CD14-positive monocyte (primary cell): ENCODE results near the gene PLOD2. TPM values are rescaled to one million over a fixed set of nuclear protein-coding genes. Genes with fewer than 3 reads are reported as not detected.

Experiments used
- DNase-seq, 3 donors: peaks; one replicate each; pipeline ENCODE4 v3.0.0-alpha.2; 2011 to 2022
- H2AFZ ChIP-seq: 2 replicates; pipeline ENCODE4 v1.6.0; 2012; ENCODE audit warnings: mild to moderate bottlenecking, low read depth, low read length, inconsistent platforms; ENCODE audit not compliant: insufficient read depth, poor library complexity, severe bottlenecking
- H3K27ac ChIP-seq, 2 donors: 1 replicate in 1 of 2; 2 replicates in 1 of 2; pipeline ENCODE4 v1.5.1; 2012 to 2013; ENCODE audit warnings: low read length in 2 of 2, control low read depth in 1 of 2, inconsistent platforms in 1 of 2, low read depth in 1 of 2, mild to moderate bottlenecking in 1 of 2
- H3K27me3 ChIP-seq, 2 donors: one replicate each; pipeline versions ENCODE4 v1.6.0 to v1.6.1; 2011 to 2013; ENCODE audit warnings: low read length in 2 of 2; ENCODE audit not compliant: control insufficient read depth in 2 of 2, insufficient read depth in 2 of 2
- H3K36me3 ChIP-seq, 2 donors: replicated peaks in 1 of 2; 1 replicate in 1 of 2; 2 replicates in 1 of 2; pipeline versions ENCODE4 v1.5.1 to v1.6.1; 2012 to 2013; ENCODE audit warnings: low read length in 2 of 2, control low read depth in 1 of 2, inconsistent platforms in 1 of 2, mild to moderate bottlenecking in 1 of 2; ENCODE audit not compliant: insufficient read depth in 2 of 2, control insufficient read depth in 1 of 2
- H3K4me1 ChIP-seq, 2 donors: 1 replicate in 1 of 2; 2 replicates in 1 of 2; pipeline versions ENCODE4 v1.5.1 to v1.6.1; 2012 to 2013; ENCODE audit warnings: low read length in 2 of 2, control low read depth in 1 of 2, inconsistent platforms in 1 of 2, mild to moderate bottlenecking in 1 of 2, moderate library complexity in 1 of 2; ENCODE audit not compliant: insufficient read depth in 2 of 2, control insufficient read depth in 1 of 2
- H3K4me2 ChIP-seq: replicated peaks from 2 replicates; pipeline ENCODE3; 2012; ENCODE audit warnings: low read length, moderate library complexity, mild to moderate bottlenecking; ENCODE audit not compliant: poor library complexity, severe bottlenecking; ENCODE audit errors: extremely low read depth
- H3K4me3 ChIP-seq, 3 experiments: fragments of 200-600 bp in 1 of 3; sonication (generic) in 1 of 3; replicated peaks in 1 of 3; 1 replicate in 2 of 3; 2 replicates in 1 of 3; pipeline ENCODE4 v1.5.1; 2011 to 2013; ENCODE audit warnings: low read length in 3 of 3, mild to moderate bottlenecking in 3 of 3, control low read depth in 2 of 3, low read depth in 2 of 3, inconsistent platforms in 1 of 3, moderate library complexity in 1 of 3
- H3K79me2 ChIP-seq: 2 replicates; pipeline ENCODE4 v1.6.0; 2012; ENCODE audit warnings: mild to moderate bottlenecking, control low read depth, inconsistent platforms, low read length, moderate library complexity; ENCODE audit not compliant: insufficient read depth
- H3K9ac ChIP-seq: 2 replicates; pipeline ENCODE4 v1.6.0; 2017; ENCODE audit warnings: low read length, mild to moderate bottlenecking; ENCODE audit not compliant: insufficient read depth, poor library complexity, severe bottlenecking
- H3K9me3 ChIP-seq, 2 donors: replicated peaks in 1 of 2; 1 replicate in 1 of 2; 2 replicates in 1 of 2; pipeline versions ENCODE4 v1.5.1 to v1.6.1; 2012 to 2013; ENCODE audit warnings: low read length in 2 of 2, control low read depth in 1 of 2; ENCODE audit not compliant: control insufficient read depth in 1 of 2, insufficient read depth in 1 of 2
- H4K20me1 ChIP-seq: 2 replicates; pipeline ENCODE4 v1.6.0; 2012; ENCODE audit warnings: mild to moderate bottlenecking, low read length, control low read depth, moderate library complexity; ENCODE audit not compliant: insufficient read depth
- H3K27ac Mint-ChIP-seq, 7 donors: one replicate each; pipeline ENCODE4 v1.8.0; 2020; ENCODE audit warnings: mild to moderate bottlenecking in 7 of 7, mixed read lengths in 7 of 7, moderate library complexity in 6 of 7, inconsistent platforms in 2 of 7
- H3K27me3 Mint-ChIP-seq, 3 donors: one replicate each; pipeline ENCODE4 v1.8.0; 2021 to 2022; ENCODE audit warnings: low read depth in 3 of 3, mild to moderate bottlenecking in 3 of 3, mixed read lengths in 3 of 3, moderate library complexity in 3 of 3, inconsistent platforms in 1 of 3
- H3K36me3 Mint-ChIP-seq, 2 donors: one replicate each; pipeline ENCODE4 v1.8.0; 2020; ENCODE audit warnings: mixed read lengths in 2 of 2, inconsistent platforms in 1 of 2, mild to moderate bottlenecking in 1 of 2
- H3K4me1 Mint-ChIP-seq: one replicate; pipeline ENCODE4 v1.8.0; 2020; ENCODE audit warnings: mild to moderate bottlenecking, mixed read lengths
- H3K4me3 Mint-ChIP-seq, 2 donors: one replicate each; pipeline ENCODE4 v1.8.0; 2020; ENCODE audit warnings: mild to moderate bottlenecking in 2 of 2, mixed read lengths in 2 of 2, moderate library complexity in 1 of 2
- H3K9me3 Mint-ChIP-seq, 7 donors: one replicate each; pipeline ENCODE4 v1.8.0; 2020 to 2022; ENCODE audit warnings: mixed read lengths in 7 of 7, mild to moderate bottlenecking in 6 of 7, moderate library complexity in 6 of 7, inconsistent platforms in 2 of 7
- WGBS: methylation state at CpG from one replicate; pipeline ENCODE4 v1.1.5; 2013; ENCODE audit warnings: missing lambda C conversion rate; ENCODE audit not compliant: insufficient coverage; 5-methylcytosine and 5-hydroxymethylcytosine counted together
- intact Hi-C, 2 donors: fragments of 100-400 bp; cut with micrococcal nuclease; formaldehyde crosslinking; loops; one replicate each; pipeline versions ENCODE4 v1.15.0 to v1.15.1; 2023
- polyA plus RNA-seq, 3 donors: library from polyadenylated mRNA; depleted of rRNA in 1 of 3; unstranded in 2 of 3; stranded (reverse) in 1 of 3; fragments of 300-500 nt in 2 of 3; fragments of >200 nt in 1 of 3; fragmentation: Illumina TruSeq in 2 of 3; gene quantifications; 1 replicate in 2 of 3; 2 replicates in 1 of 3; pipeline ENCODE4 v1.2.3, GENCODE V29; 2012 to 2021
- TF ChIP-seq, protein P1 (sequence below): fragments of 200-600 bp; IDR thresholded peaks from one replicate; pipeline ENCODE4 v1.8.0; 2022; ENCODE audit warnings: antibody characterized with exemption, mild to moderate bottlenecking

PLOD2 gene
- polyA plus RNA-seq, 3 donors = not detected

DNA sequence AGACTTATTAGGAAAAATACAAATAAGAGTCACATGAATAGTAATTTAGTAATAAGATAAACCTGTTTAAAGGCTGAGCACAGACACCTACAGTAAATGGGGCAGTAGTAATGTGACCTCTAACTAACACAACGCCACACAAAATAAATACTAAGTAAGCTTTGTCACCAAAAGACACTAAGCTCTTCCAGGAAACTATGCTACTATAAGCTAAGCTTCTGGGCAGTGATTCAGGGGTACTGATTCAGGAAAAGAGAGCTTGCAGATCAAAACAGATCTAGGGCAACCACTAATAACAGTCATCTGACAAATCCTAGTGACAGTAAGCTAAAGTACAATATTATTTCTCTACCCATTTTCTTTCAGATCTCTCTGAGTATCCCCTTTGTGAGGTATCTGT is 68.8 kb downstream of the PLOD2 start:
- Histone ChIP-seq H3K27ac (no peak overlapping the region), H3K4me2 (no peak overlapping the region), H3K4me3 (no peak overlapping the region), H3K36me3 (no peaks in the 10 kb centered on the region), H3K79me2 (no peaks in the 10 kb centered on the region), H3K9ac (no peak overlapping the region), H3K27me3 (no peaks in the 10 kb centered on the region), H3K4me1 (no peaks in the 10 kb centered on the region), H3K9me3 (no peaks in the 10 kb centered on the region), H4K20me1 (no peaks in the 10 kb centered on the region), H2AFZ (no peak overlapping the region)
- WGBS = no CpG with 5 or more reads among the region's 1 CpG
- Mint-ChIP-seq H3K36me3 (no peaks in the 10 kb centered on the region), H3K27me3 (no peaks in the 10 kb centered on the region), H3K27ac (no peak overlapping the region), H3K4me3 (no peak overlapping the region), H3K9me3 (peaks cover 0 to 3% (median 0%) of the 10 kb centered on the region in 7 donors), H3K4me1 (no peaks in the 10 kb centered on the region)
- no peak for DNase-seq
- intact Hi-C loops = no loop called here
- TF ChIP-seq, protein P1, sequence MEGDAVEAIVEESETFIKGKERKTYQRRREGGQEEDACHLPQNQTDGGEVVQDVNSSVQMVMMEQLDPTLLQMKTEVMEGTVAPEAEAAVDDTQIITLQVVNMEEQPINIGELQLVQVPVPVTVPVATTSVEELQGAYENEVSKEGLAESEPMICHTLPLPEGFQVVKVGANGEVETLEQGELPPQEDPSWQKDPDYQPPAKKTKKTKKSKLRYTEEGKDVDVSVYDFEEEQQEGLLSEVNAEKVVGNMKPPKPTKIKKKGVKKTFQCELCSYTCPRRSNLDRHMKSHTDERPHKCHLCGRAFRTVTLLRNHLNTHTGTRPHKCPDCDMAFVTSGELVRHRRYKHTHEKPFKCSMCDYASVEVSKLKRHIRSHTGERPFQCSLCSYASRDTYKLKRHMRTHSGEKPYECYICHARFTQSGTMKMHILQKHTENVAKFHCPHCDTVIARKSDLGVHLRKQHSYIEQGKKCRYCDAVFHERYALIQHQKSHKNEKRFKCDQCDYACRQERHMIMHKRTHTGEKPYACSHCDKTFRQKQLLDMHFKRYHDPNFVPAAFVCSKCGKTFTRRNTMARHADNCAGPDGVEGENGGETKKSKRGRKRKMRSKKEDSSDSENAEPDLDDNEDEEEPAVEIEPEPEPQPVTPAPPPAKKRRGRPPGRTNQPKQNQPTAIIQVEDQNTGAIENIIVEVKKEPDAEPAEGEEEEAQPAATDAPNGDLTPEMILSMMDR = no peak

DNA sequence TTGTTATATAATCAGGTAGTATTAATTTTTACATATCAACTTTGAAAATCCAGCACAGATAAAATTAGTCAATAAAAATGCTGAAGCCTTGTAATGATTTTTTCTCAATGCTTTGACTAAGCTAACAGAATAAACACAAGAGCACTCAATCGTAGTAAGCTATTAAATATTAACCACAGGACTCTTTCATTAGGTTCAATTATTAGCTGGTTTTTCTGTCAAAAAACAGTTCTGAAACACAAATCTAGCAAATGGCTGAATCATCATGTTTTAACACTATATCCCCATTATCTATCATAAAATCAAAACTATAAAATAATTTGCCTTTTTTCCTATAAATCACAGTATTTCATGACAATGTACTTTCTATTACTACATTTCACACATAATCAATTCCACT is 69.6 kb downstream of the PLOD2 start:
- no peak for DNase-seq
- intact Hi-C loops = no loop called here
- H3K9ac ChIP-seq = no peak overlapping the region

More for the DNA sequence above, 69.6 kb downstream of the PLOD2 start:
- TF ChIP-seq, protein P1 = no peak
- Mint-ChIP-seq H3K27ac (no peak overlapping the region), H3K27me3 (no peaks in the 10 kb centered on the region), H3K36me3 (no peaks in the 10 kb centered on the region), H3K4me1 (no peaks in the 10 kb centered on the region), H3K9me3 (peaks cover 0 to 3% (median 0%) of the 10 kb centered on the region in 7 donors), H3K4me3 (no peak overlapping the region)
- Histone ChIP-seq H3K4me3 (no peak overlapping the region), H3K9me3 (no peaks in the 10 kb centered on the region), H4K20me1 (no peaks in the 10 kb centered on the region), H3K4me1 (no peaks in the 10 kb centered on the region), H2AFZ (no peak overlapping the region), H3K79me2 (no peaks in the 10 kb centered on the region), H3K27ac (no peak overlapping the region), H3K27me3 (no peaks in the 10 kb centered on the region), H3K4me2 (no peak overlapping the region), H3K36me3 (no peaks in the 10 kb centered on the region)
- WGBS = no CpG with 5 or more reads among the region's 1 CpG
